Stimulated activated naive B cell treated with anti-CD40 and anti-IgM and Interleukin-4, amounts not matched to agents 10 μg/mL and 1 μg/mL and 100 μg/mL, for 72 hours (primary cell): ENCODE measurements around the gene ZDHHC3.
"Not testable (repeated sequence)": the region's sequence is repeated elsewhere in the genome, so short reads cannot be mapped to it uniquely, and the experiment has no call there.

Experiments used
- ATAC-seq, 2 donors: fragments of 150-1000 bp; cut with Tn5 transposase; replicated peaks; 2 replicates each; pipeline ENCODE4 v1.10.0; 2021; ENCODE audit warnings: moderate library complexity in 1 of 2
- DNase-seq: peaks from one replicate; pipeline ENCODE4 v3.0.0; 2021
- H3K27ac Mint-ChIP-seq: one replicate; pipeline ENCODE4 v1.8.0; 2022; ENCODE audit warnings: mild to moderate bottlenecking, mixed read lengths
- H3K27me3 Mint-ChIP-seq, 2 donors: one replicate each; pipeline ENCODE4 v1.8.0; 2022; ENCODE audit warnings: mixed read lengths in 2 of 2
- H3K36me3 Mint-ChIP-seq, 2 donors: one replicate each; pipeline ENCODE4 v1.8.0; 2022; ENCODE audit warnings: mixed read lengths in 2 of 2, mild to moderate bottlenecking in 1 of 2
- H3K4me1 Mint-ChIP-seq, 2 donors: one replicate each; pipeline ENCODE4 v1.8.0; 2022; ENCODE audit warnings: mixed read lengths in 2 of 2, mild to moderate bottlenecking in 1 of 2
- H3K4me3 Mint-ChIP-seq, 2 donors: one replicate each; pipeline ENCODE4 v1.8.0; 2022; ENCODE audit warnings: mild to moderate bottlenecking in 2 of 2, mixed read lengths in 2 of 2, moderate library complexity in 1 of 2
- H3K9me3 Mint-ChIP-seq, 2 donors: one replicate each; pipeline ENCODE4 v1.8.0; 2022; ENCODE audit warnings: mixed read lengths in 2 of 2, mild to moderate bottlenecking in 1 of 2

Gene ZDHHC3

GRCh38 chr3:44989141-44989540, 13.2 kb upstream of the ZDHHC3 start:
- no peak for ATAC-seq
- Mint-ChIP-seq H3K4me1 (peaks cover 13 to 14% of the 10 kb centered on the region in 2 donors), H3K9me3 (no peaks in the 10 kb centered on the region), H3K27me3 (no peaks in the 10 kb centered on the region), H3K27ac (no peak overlapping the region), H3K4me3 (no peak overlapping the region), H3K36me3 (peaks cover 38 to 51% of the 10 kb centered on the region in 2 donors)
- no peak for DNase-seq

DNA sequence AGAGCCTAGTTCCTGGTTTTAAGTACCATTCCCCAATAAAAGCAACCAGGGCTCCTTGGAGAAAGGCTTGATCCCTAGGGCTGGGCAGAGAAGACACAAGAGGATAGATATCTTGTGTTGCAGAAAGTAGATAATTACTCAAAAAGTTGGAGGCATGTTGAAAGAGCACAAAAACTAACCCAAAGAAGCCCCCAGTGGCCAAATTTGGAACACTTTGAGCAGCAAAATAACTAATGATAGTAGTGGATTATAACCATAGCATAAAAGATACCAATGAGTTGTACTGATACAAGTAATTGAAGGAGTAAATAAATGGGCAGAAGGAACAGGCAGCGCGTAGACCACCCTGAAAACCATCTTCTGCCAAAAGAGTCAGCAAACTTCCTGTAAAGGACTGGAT, 12.1 kb upstream of the ZDHHC3 start:
- no peaks in the 10 kb centered on the region for H3K9me3 Mint-ChIP-seq
- H3K4me1 Mint-ChIP-seq = peaks cover 14 to 20% of the 10 kb centered on the region in 2 donors
- H3K27me3 Mint-ChIP-seq = no peaks in the 10 kb centered on the region
- ATAC-seq (no peak), DNase-seq (no peak)
- H3K27ac Mint-ChIP-seq = no peak overlapping the region
- H3K4me3 Mint-ChIP-seq = no peak overlapping the region
- H3K36me3 Mint-ChIP-seq = peaks cover 36 to 43% of the 10 kb centered on the region in 2 donors

- Mint-ChIP-seq H3K27me3 (no peaks in the 10 kb centered on the region), H3K27ac (no peak overlapping the region), H3K4me3 (no peak overlapping the region), H3K36me3 (peaks cover 30 to 37% of the 10 kb centered on the region in 2 donors), H3K4me1 (peaks cover 16 to 27% of the 10 kb centered on the region in 2 donors), H3K9me3 (no peaks in the 10 kb centered on the region)
- DNase-seq = no peak
- no peak for ATAC-seq
These were observed 11.4 kb upstream of the ZDHHC3 start for GRCh38 chr3:44987332-44987731.

- not testable (repeated sequence) for DNase-seq, H3K4me3 Mint-ChIP-seq, ATAC-seq, H3K27ac Mint-ChIP-seq, H3K27me3 Mint-ChIP-seq, H3K9me3 Mint-ChIP-seq
- Mint-ChIP-seq H3K36me3 (peaks cover 20 to 28% of the 10 kb centered on the region in 2 donors), H3K4me1 (peaks cover 25 to 37% of the 10 kb centered on the region in 2 donors)
These were observed 10.4 kb upstream of the ZDHHC3 start for GRCh38 chr3:44986330-44986729.

- no peak overlapping the region for H3K27ac Mint-ChIP-seq
- peaks cover 15 to 20% of the 10 kb centered on the region in 2 donors for H3K36me3 Mint-ChIP-seq
- H3K4me3 Mint-ChIP-seq = no peak overlapping the region
- H3K9me3 Mint-ChIP-seq = no peaks in the 10 kb centered on the region
- peaks cover 34 to 55% of the 10 kb centered on the region in 2 donors for H3K4me1 Mint-ChIP-seq
- H3K27me3 Mint-ChIP-seq = no peaks in the 10 kb centered on the region
- ATAC-seq = no peak
- DNase-seq = no peak
These were observed 8.4 kb upstream of the ZDHHC3 start for GRCh38 chr3:44984335-44984734.

DNA sequence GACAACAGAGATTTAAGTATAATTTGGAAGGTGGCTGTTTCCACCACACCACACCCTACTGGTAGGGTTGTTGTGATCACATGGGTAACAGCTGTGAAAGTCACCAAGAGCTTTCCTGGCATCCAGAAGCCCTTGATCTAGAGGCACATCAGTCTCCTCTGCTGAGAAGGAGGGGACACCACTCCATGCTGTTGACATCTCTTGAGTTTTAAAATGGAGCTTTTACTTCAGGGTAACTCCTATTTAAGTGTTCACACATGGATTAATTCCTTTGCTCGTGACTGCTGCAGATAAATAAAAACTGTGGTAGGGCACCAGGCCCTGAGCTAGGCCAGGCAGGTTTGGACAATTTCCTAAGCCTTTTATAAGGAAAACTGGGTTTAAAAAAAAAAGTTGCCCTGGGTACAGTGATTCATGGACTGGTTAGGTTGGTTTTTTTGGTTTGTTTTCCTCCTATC, 7.5 kb upstream of the ZDHHC3 start:
- Mint-ChIP-seq H3K4me1 (peaks cover 33 to 57% of the 10 kb centered on the region in 2 donors), H3K9me3 (no peaks in the 10 kb centered on the region), H3K4me3 (no peak overlapping the region), H3K27me3 (no peaks in the 10 kb centered on the region), H3K27ac (no peak overlapping the region), H3K36me3 (peaks cover 14 to 16% of the 10 kb centered on the region in 2 donors)
- DNase-seq (no peak), ATAC-seq (no peak)

DNA sequence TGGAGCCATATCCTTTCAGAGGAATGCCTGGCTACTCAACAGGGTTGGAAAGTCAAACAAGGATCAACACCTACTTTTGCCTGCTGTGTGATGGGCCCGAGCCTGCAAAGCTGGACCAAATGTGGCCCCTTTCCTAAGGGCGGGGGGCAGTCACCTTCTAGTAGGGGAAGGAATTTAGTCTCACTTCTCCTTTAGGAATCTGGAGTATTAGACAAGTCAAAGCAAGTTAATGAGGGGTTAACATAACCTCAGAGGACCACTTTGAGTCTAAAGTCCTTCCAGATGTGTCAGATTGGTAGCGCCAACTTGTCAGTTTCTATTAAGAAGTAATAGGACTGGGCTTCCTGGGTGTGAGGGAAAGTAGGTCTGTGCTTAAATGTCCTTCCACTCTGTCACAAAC, 6.8 kb upstream of the ZDHHC3 start:
- H3K27me3 Mint-ChIP-seq = no peaks in the 10 kb centered on the region
- H3K4me3 Mint-ChIP-seq = no peak overlapping the region
- DNase-seq = no peak
- H3K27ac Mint-ChIP-seq = no peak overlapping the region
- peaks cover 37 to 63% of the 10 kb centered on the region in 2 donors for H3K4me1 Mint-ChIP-seq
- peaks cover 16 to 18% of the 10 kb centered on the region in 2 donors for H3K36me3 Mint-ChIP-seq
- no peak for ATAC-seq
- no peaks in the 10 kb centered on the region for H3K9me3 Mint-ChIP-seq

- H3K4me1 Mint-ChIP-seq = peaks cover 40 to 66% of the 10 kb centered on the region in 2 donors
- peak overlapping the region; percentile 69 for H3K27ac Mint-ChIP-seq
- no peaks in the 10 kb centered on the region for H3K27me3 Mint-ChIP-seq
- no peak for DNase-seq
- H3K36me3 Mint-ChIP-seq = peaks cover 16 to 18% of the 10 kb centered on the region in 2 donors
- H3K9me3 Mint-ChIP-seq = no peaks in the 10 kb centered on the region
- H3K4me3 Mint-ChIP-seq = no peak overlapping the region
- ATAC-seq = peak; percentile 73
These were observed 5.8 kb upstream of the ZDHHC3 start for GRCh38 chr3:44981751-44982150.

DNA sequence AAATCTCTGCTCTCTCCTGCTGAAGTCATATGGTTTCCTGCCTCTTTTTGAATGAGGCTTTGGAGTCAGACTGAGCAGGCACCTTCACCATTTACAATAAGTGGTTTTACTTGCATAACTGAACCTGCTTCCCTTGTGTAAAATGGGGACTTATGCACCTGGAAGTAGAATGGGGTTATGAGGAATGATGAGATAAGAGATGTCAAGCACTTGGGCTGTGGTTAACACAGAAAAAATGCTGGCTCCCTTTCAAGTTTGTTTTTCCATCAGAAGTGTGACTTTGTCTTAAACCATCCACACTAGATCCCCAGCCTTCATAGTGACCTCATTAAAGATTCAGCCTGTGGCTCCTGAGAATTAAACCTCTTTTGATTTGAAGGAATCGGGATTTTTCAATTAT, 5.2 kb upstream of the ZDHHC3 start:
- H3K4me3 Mint-ChIP-seq = no peak overlapping the region
- peaks cover 38 to 71% of the 10 kb centered on the region in 2 donors for H3K4me1 Mint-ChIP-seq
- peaks cover 16 to 22% of the 10 kb centered on the region in 2 donors for H3K36me3 Mint-ChIP-seq
- H3K27ac Mint-ChIP-seq = peak overlapping the region; percentile 25
- no peaks in the 10 kb centered on the region for H3K27me3 Mint-ChIP-seq
- DNase-seq (no peak), ATAC-seq (no peak)
- H3K9me3 Mint-ChIP-seq = no peaks in the 10 kb centered on the region

DNA sequence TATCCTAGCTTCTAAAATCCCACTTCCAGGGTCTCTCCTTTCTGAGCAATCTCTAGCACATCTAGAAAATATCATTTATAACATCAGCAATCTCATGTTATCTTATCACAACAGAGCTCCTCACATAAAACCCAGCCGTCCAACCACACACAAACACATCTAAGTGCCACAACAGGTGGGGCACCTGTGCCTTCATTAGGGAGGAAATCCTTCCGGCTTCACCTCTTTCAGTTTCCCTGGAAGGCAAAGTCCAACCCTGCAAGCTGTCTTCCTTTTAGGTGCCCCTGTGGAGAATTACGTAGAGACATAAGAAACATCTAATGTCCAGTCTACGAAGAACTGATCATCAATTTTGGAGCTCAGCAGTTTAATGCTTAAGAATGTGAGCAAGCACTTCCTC, 1.6 kb downstream of the ZDHHC3 start:
- Mint-ChIP-seq H3K27ac (no peak overlapping the region), H3K9me3 (no peaks in the 10 kb centered on the region), H3K4me3 (peak overlapping the region in 1 of 2 donors; percentile 92), H3K4me1 (peaks cover 37 to 55% of the 10 kb centered on the region in 2 donors), H3K27me3 (no peaks in the 10 kb centered on the region), H3K36me3 (peaks cover 10 to 16% of the 10 kb centered on the region in 2 donors)
- ATAC-seq = no peak
- DNase-seq = no peak

DNA sequence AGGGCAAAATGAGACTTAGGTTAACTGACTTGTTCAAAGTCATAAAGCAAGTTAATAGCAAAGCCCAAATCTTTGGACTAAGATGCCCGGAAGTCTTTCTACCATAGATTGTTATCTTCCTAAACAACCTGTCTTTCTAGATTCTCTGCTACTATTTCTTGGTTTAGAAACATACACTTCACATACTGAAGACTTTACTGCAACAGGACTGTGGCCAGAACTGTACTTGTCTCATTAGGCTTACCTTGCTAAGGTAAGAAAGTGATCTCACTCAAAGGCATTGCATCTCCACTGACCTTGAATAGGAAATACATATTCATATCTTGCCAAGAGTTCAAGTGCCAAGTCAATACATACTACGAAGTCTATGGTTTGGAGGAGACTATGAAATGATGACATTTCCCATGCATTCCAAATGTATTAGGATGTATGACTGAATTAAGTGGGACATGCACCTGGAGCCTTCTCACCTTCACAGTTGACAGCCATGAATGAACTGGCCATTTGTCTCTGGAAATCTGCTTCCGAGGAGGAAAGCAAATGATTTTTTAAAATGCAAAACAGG, 5.0 kb downstream of the ZDHHC3 start:
- no peak overlapping the region for H3K4me3 Mint-ChIP-seq
- ATAC-seq = no peak
- H3K27me3 Mint-ChIP-seq = no peaks in the 10 kb centered on the region
- no peaks in the 10 kb centered on the region for H3K9me3 Mint-ChIP-seq
- no peak overlapping the region for H3K27ac Mint-ChIP-seq
- DNase-seq = no peak
- peaks cover 33 to 59% of the 10 kb centered on the region in 2 donors for H3K4me1 Mint-ChIP-seq
- H3K36me3 Mint-ChIP-seq = peaks cover 6% of the 10 kb centered on the region in 2 donors

- no peaks in the 10 kb centered on the region for H3K9me3 Mint-ChIP-seq
- peaks cover 6 to 7% of the 10 kb centered on the region in 2 donors for H3K36me3 Mint-ChIP-seq
- ATAC-seq (no peak), DNase-seq (no peak)
- H3K27me3 Mint-ChIP-seq = no peaks in the 10 kb centered on the region
- no peak overlapping the region for H3K27ac Mint-ChIP-seq
- no peak overlapping the region for H3K4me3 Mint-ChIP-seq
- H3K4me1 Mint-ChIP-seq = peaks cover 31 to 53% of the 10 kb centered on the region in 2 donors
These were observed 6.2 kb downstream of the ZDHHC3 start for GRCh38 chr3:44969828-44970179.

DNA sequence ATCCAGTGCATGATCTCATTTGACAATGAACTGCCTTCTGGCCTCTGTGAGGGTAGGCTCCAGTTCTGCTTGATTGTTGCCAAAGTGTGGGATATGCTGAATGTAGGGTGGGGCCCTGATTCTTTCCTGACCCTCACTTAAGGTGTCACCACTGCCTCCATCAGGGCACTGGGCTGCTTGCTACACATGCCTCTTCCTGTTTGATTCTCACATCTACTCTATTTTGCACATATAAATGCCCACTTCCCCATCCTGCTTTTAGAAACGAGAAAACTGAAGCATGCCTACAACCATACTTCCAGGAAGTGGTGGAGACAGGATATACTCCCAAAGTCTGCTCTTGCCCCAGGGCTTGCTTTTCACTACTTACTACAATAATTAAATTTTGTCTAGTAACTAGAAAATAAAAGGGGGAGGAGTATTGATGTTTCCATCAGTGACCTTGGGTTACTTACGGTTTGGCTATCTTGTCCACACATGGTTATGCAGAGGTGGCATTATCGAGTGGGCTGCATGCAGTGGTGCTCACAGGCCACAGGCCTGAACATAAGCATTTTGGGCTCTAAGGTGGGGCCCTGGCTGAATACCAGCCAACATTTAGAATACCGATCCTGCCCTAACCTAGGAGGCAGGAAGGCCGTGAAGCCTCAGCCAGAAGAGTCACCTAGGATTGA, 6.7 kb downstream of the ZDHHC3 start:
- H3K4me1 Mint-ChIP-seq = peaks cover 28 to 53% of the 10 kb centered on the region in 2 donors
- ATAC-seq = peak; percentile 74 to 76
- H3K36me3 Mint-ChIP-seq = peaks cover 5 to 8% of the 10 kb centered on the region in 2 donors
- no peak for DNase-seq
- no peaks in the 10 kb centered on the region for H3K9me3 Mint-ChIP-seq
- no peaks in the 10 kb centered on the region for H3K27me3 Mint-ChIP-seq
- no peak overlapping the region for H3K27ac Mint-ChIP-seq
- H3K4me3 Mint-ChIP-seq = no peak overlapping the region

DNA sequence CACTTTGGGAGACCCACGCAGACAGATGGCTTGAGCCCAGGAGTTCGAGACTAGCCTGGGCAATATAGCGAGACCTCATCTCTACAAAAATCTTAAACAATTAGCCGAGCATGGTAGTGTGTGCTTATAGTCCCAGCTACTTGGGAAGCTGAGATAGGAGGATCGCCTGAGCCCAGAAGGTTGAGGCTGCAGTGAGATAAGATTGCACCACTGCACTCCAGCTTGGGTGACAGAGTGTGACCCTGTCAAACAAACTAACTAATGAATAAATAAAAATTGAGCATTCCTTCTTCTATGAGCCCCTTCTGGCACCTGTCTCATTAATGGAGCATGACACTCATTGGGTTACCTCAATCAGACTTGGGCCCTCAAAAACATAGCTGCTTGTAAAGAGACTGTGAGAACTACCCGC, 7.5 kb downstream of the ZDHHC3 start:
- ATAC-seq = no peak
- Mint-ChIP-seq H3K27ac (no peak overlapping the region), H3K36me3 (peaks cover 7 to 12% of the 10 kb centered on the region in 2 donors), H3K4me3 (no peak overlapping the region), H3K27me3 (no peaks in the 10 kb centered on the region), H3K9me3 (no peaks in the 10 kb centered on the region), H3K4me1 (peaks cover 34 to 58% of the 10 kb centered on the region in 2 donors)
- DNase-seq = no peak

GRCh38 chr3:44966795-44967278, 9.1 kb downstream of the ZDHHC3 start:
- peaks cover 42 to 68% of the 10 kb centered on the region in 2 donors for H3K4me1 Mint-ChIP-seq
- no peak for DNase-seq
- no peak overlapping the region for H3K4me3 Mint-ChIP-seq
- H3K9me3 Mint-ChIP-seq = no peaks in the 10 kb centered on the region
- H3K27ac Mint-ChIP-seq = peak overlapping the region; percentile 51
- peak; percentile 68 to 84 for ATAC-seq
- H3K27me3 Mint-ChIP-seq = no peaks in the 10 kb centered on the region
- peaks cover 7 to 12% of the 10 kb centered on the region in 2 donors for H3K36me3 Mint-ChIP-seq
